ENCODE data around the gene PDXP. TPM values are rescaled to one million over a fixed set of nuclear protein-coding genes. Genes with fewer than 3 reads are reported as not detected.

Gene PDXP
- total RNA-seq, 1 experiment from 2014 or later: 36.9 TPM

GRCh38 chr22:37714634-37715033 lies 56.1 kb downstream of the PDXP start:
- ChIA-PET POLR2A (ENCODE audit: unreplicated experiment) (interaction anchor here (0.6 kb wide), 1 partner anchor 106 kb away, joined by 3 read pairs; no protein-coding TSS in a partner anchor), CTCF (no interaction called here)
- no TSS peak for BruUV-seq (replicated peaks)
- Histone ChIP-seq H3K27me3 (ENCODE audit: low read length) (no peaks in the 10 kb centered on the region), H3K9me3 (ENCODE audit: low read length) (no peaks in the 10 kb centered on the region), H3K79me2 (ENCODE audit: low read length) (no peaks in the 10 kb centered on the region), H3K4me2 (ENCODE audit: low read length) (no peak overlapping the region), H3K9ac (ENCODE audit: low read length) (no peak overlapping the region), H3K36me3 (ENCODE audit: low read depth, low read length) (no peaks in the 10 kb centered on the region), H3K4me3 (ENCODE audit: low read length) (no peak overlapping the region), H4K20me1 (ENCODE audit: low read length) (no peaks in the 10 kb centered on the region), H3F3A (ENCODE audit: low read length, unreplicated experiment) (no peaks in the 10 kb centered on the region), H3K9me2 (replicated peaks; ENCODE audit: low read length) (no peaks in the 10 kb centered on the region), H3K4me1 (ENCODE audit: insufficient read depth, low read length) (peaks cover 8% of the 10 kb centered on the region; the same call in 1 of the 2 replicates), H3K27ac (ENCODE audit: low read length) (no peak overlapping the region), H2AFZ (ENCODE audit: low read length) (no peak overlapping the region)
- no peak for TF ChIP-seq EZH2phosphoT487 (IDR thresholded peaks at IDR 0.05; ENCODE audit: borderline replicate concordance, low read length)
- no peak for TF ChIP-seq EZH2 (IDR thresholded peaks at IDR 0.05; ENCODE audit: low read length, unreplicated experiment)
- no peak for TF ChIP-seq CTCF (conservative IDR thresholded peaks at IDR 0.05; ENCODE audit: low read depth, low read length)
- DNase-seq (no peak), ATAC-seq (no peak)
- intact Hi-C loops (cut with micrococcal nuclease): no loop called here

GRCh38 chr22:37715760-37716159 lies 57.2 kb downstream of the PDXP start:
- BruUV-seq (replicated peaks): no TSS peak
- H3K27me3 ChIP-seq (ENCODE audit: low read length): no peaks in the 10 kb centered on the region
- H3K9me2 ChIP-seq (replicated peaks; ENCODE audit: low read length): no peaks in the 10 kb centered on the region
- no peaks in the 10 kb centered on the region for H4K20me1 ChIP-seq (ENCODE audit: low read length)
- no peaks in the 10 kb centered on the region for H3F3A ChIP-seq (ENCODE audit: low read length, unreplicated experiment)
- H3K4me3 ChIP-seq (ENCODE audit: low read length): no peak overlapping the region
- ChIA-PET CTCF (no interaction called here), POLR2A (ENCODE audit: unreplicated experiment) (no interaction called here)
- ATAC-seq (no peak), DNase-seq (no peak)
- H3K4me2 ChIP-seq (ENCODE audit: low read length): no peak overlapping the region
- no peak overlapping the region for H2AFZ ChIP-seq (ENCODE audit: low read length)
- H3K9me3 ChIP-seq (ENCODE audit: low read length): no peaks in the 10 kb centered on the region
- intact Hi-C loops (cut with micrococcal nuclease): no loop called here
- H3K4me1 ChIP-seq (ENCODE audit: insufficient read depth, low read length): peaks cover 4% of the 10 kb centered on the region; the same call in 1 of the 2 replicates
- no peak overlapping the region for H3K27ac ChIP-seq (ENCODE audit: low read length)
- no peaks in the 10 kb centered on the region for H3K36me3 ChIP-seq (ENCODE audit: low read depth, low read length)
- no peak overlapping the region for H3K9ac ChIP-seq (ENCODE audit: low read length)
- TF ChIP-seq EZH2phosphoT487 (IDR thresholded peaks at IDR 0.05; ENCODE audit: borderline replicate concordance, low read length): no peak
- TF ChIP-seq EZH2 (IDR thresholded peaks at IDR 0.05; ENCODE audit: low read length, unreplicated experiment): no peak
- no peak for TF ChIP-seq CTCF (conservative IDR thresholded peaks at IDR 0.05; ENCODE audit: low read depth, low read length)
- no peaks in the 10 kb centered on the region for H3K79me2 ChIP-seq (ENCODE audit: low read length)

Other genes starting within 250 kb of the PDXP start
- 10.0 and 14.5 TPM in 2 replicates for gene ELFN2, start 231.2 kb upstream of the PDXP start, total RNA-seq (2014; rRNA removed)
- gene MFNG, start 172.3 kb upstream of the PDXP start, total RNA-seq (2014; rRNA removed): 1.7 and 2.4 TPM in 2 replicates
- gene CARD10, start 139.3 kb upstream of the PDXP start, total RNA-seq (2014; rRNA removed): 20.7 and 26.3 TPM in 2 replicates
- gene CDC42EP1, start 98.2 kb upstream of the PDXP start, total RNA-seq (2014; rRNA removed): 43.9 and 47.4 TPM in 2 replicates
- not detected in 2 replicates for gene LGALS2, start 78.6 kb upstream of the PDXP start, total RNA-seq (2014; rRNA removed)
- gene GGA1, start 49.9 kb upstream of the PDXP start, total RNA-seq (2014; rRNA removed): 49.1 and 55.7 TPM in 2 replicates
- gene SH3BP1, start 19.1 kb upstream of the PDXP start, total RNA-seq (2014; rRNA removed): 18.0 and 23.2 TPM in 2 replicates
- 1,612 and 2,325 TPM in 2 replicates for gene LGALS1, start 16.9 kb downstream of the PDXP start, total RNA-seq (2014; rRNA removed)
- gene NOL12, start 27.6 kb downstream of the PDXP start, total RNA-seq (2014; rRNA removed): 32.9 and 45.4 TPM in 2 replicates
- 64.5 and 74.8 TPM in 2 replicates for gene TRIOBP, start 38.3 kb downstream of the PDXP start, total RNA-seq (2014; rRNA removed)
- gene GCAT, start 149.2 kb downstream of the PDXP start, total RNA-seq (2014; rRNA removed): 26.0 and 33.3 TPM in 2 replicates
- not detected in 2 replicates for gene GALR3, start 164.7 kb downstream of the PDXP start, total RNA-seq (2014; rRNA removed)
- 24.9 and 30.1 TPM in 2 replicates for gene ANKRD54, start 185.6 kb downstream of the PDXP start, total RNA-seq (2014; rRNA removed)
- 164 and 218 TPM in 2 replicates for gene EIF3L, start 190.7 kb downstream of the PDXP start, total RNA-seq (2014; rRNA removed)
- 20.1 and 29.9 TPM in 2 replicates for gene MICALL1, start 247.6 kb downstream of the PDXP start, total RNA-seq (2014; rRNA removed)

Data from PC-3 (cell line).